Neutrophil (primary cell): ENCODE data around the gene OR2T29.

Experiments used
- H3K27ac ChIP-seq: fragments of 200-600 bp; sonication (generic); 2 replicates; pipeline ENCODE4 v1.5.1; 2016; ENCODE audit warnings: mild to moderate bottlenecking, moderate library complexity
- H3K27me3 ChIP-seq: fragments of 200-600 bp; sonication (generic); 2 replicates; pipeline ENCODE4 v1.6.0; 2016; ENCODE audit warnings: mild to moderate bottlenecking
- H3K36me3 ChIP-seq: fragments of 200-600 bp; sonication (generic); 2 replicates; pipeline ENCODE4 v1.5.1; 2017
- H3K4me1 ChIP-seq, 2 experiments: fragments of 200-600 bp in 1 of 2; sonication (generic) in 1 of 2; 1 replicate in 1 of 2; 2 replicates in 1 of 2; pipeline versions ENCODE4 v1.5.1 to v1.6.1; 2013 to 2016; ENCODE audit warnings: low read depth in 1 of 2, low read length in 1 of 2, mild to moderate bottlenecking in 1 of 2, moderate library complexity in 1 of 2; ENCODE audit not compliant: control insufficient read depth in 1 of 2, insufficient read depth in 1 of 2
- H3K4me3 ChIP-seq, 2 experiments: fragments of 200-600 bp in 1 of 2; sonication (generic) in 1 of 2; 1 replicate in 1 of 2; 2 replicates in 1 of 2; pipeline ENCODE4 v1.5.1; 2013 to 2016; ENCODE audit warnings: low read depth in 1 of 2, low read length in 1 of 2, mild to moderate bottlenecking in 1 of 2, moderate library complexity in 1 of 2
- H3K9me3 ChIP-seq: fragments of 200-600 bp; sonication (generic); 2 replicates; pipeline ENCODE4 v1.5.1; 2016
- CTCF ChIP-seq: fragments of 200-600 bp; sonication (generic); IDR thresholded peaks from 2 replicates; pipeline ENCODE4 v1.5.1; 2016; ENCODE audit warnings: antibody characterized with exemption

The OR2T29 gene

GRCh38 chr1:248593226-248593625, 30.7 kb upstream of the OR2T29 start:
- TF ChIP-seq CTCF: no peak
- no peaks in the 10 kb centered on the region for H3K27me3 ChIP-seq
- H3K9me3 ChIP-seq: no peaks in the 10 kb centered on the region
- no peaks in the 10 kb centered on the region for H3K36me3 ChIP-seq
- no peak overlapping the region for H3K4me3 ChIP-seq
- H3K27ac ChIP-seq: no peak overlapping the region
- no peaks in the 10 kb centered on the region for H3K4me1 ChIP-seq

- no peaks in the 10 kb centered on the region for H3K27me3 ChIP-seq
- H3K27ac ChIP-seq: no peak overlapping the region
- TF ChIP-seq CTCF: no peak
- H3K36me3 ChIP-seq: no peaks in the 10 kb centered on the region
- H3K4me1 ChIP-seq: no peaks in the 10 kb centered on the region
- no peak overlapping the region for H3K4me3 ChIP-seq
- H3K9me3 ChIP-seq: no peaks in the 10 kb centered on the region
Observed at GRCh38 chr1:248592655-248593054, 30.1 kb upstream of the OR2T29 start.

- Histone ChIP-seq H3K36me3 (no peaks in the 10 kb centered on the region), H3K4me1 (no peaks in the 10 kb centered on the region), H3K4me3 (no peak overlapping the region), H3K9me3 (no peaks in the 10 kb centered on the region), H3K27me3 (no peaks in the 10 kb centered on the region), H3K27ac (no peak overlapping the region)
- no peak for TF ChIP-seq CTCF
Observed at GRCh38 chr1:248590055-248590454, 27.5 kb upstream of the OR2T29 start.

GRCh38 chr1:248589334-248589733, 26.8 kb upstream of the OR2T29 start:
- Histone ChIP-seq H3K4me3 (no peak overlapping the region), H3K9me3 (no peaks in the 10 kb centered on the region), H3K27me3 (no peaks in the 10 kb centered on the region), H3K4me1 (no peaks in the 10 kb centered on the region), H3K36me3 (no peaks in the 10 kb centered on the region), H3K27ac (no peak overlapping the region)
- TF ChIP-seq CTCF: no peak

- H3K27ac ChIP-seq: no peak overlapping the region
- H3K36me3 ChIP-seq: no peaks in the 10 kb centered on the region
- H3K27me3 ChIP-seq: no peaks in the 10 kb centered on the region
- H3K9me3 ChIP-seq: no peaks in the 10 kb centered on the region
- no peak overlapping the region for H3K4me3 ChIP-seq
- H3K4me1 ChIP-seq: no peaks in the 10 kb centered on the region
- no peak for TF ChIP-seq CTCF
Observed at GRCh38 chr1:248585266-248585665, 22.7 kb upstream of the OR2T29 start.
